Brain microvascular endothelial cell (primary cell): ENCODE measurements around the gene IDH1.

Source experiments
- DNase-seq: peaks from one replicate; pipeline ENCODE4 v3.0.0-alpha.2; 2020
- H3K27ac ChIP-seq: fragments of 250-450 bp; sonication (Bioruptor Pico); 2 replicates; pipeline ENCODE4 v1.5.1; 2020; ENCODE audit warnings: mild to moderate bottlenecking, moderate library complexity
- H3K27me3 ChIP-seq: fragments of 250-450 bp; sonication (Bioruptor Pico); replicated peaks from 2 replicates; pipeline ENCODE4 v1.5.1; 2020; ENCODE audit warnings: mild to moderate bottlenecking
- H3K36me3 ChIP-seq: fragments of 250-450 bp; sonication (Bioruptor Pico); replicated peaks from 2 replicates; pipeline ENCODE4 v1.5.1; 2020; ENCODE audit warnings: mild to moderate bottlenecking
- H3K4me3 ChIP-seq: 2 replicates; pipeline ENCODE4 v1.5.1; 2011; ENCODE audit warnings: low read depth, mild to moderate bottlenecking, control low read depth, low read length, moderate library complexity
- CTCF ChIP-seq: IDR thresholded peaks from 2 replicates; pipeline ENCODE4 v1.5.1; 2011; ENCODE audit warnings: low read depth, mild to moderate bottlenecking, moderate library complexity, low read length, control low read depth, inconsistent platforms; ENCODE audit errors: missing control alignments
- in situ Hi-C: cut with HindIII; loops from 2 replicates; pipeline ENCODE4 v1.10.0; 2017; ENCODE audit warnings: low sequenced_read_pairs, low pct_ligation_motif_present

The IDH1 gene

GRCh38 chr2:208195531-208195930 is 59.3 kb downstream of the IDH1 start:
- in situ Hi-C loops: no loop called here
- H3K36me3 ChIP-seq: no peaks in the 10 kb centered on the region
- TF ChIP-seq CTCF: no peak
- no peak for DNase-seq
- no peak overlapping the region for H3K4me3 ChIP-seq
- H3K27me3 ChIP-seq: no peaks in the 10 kb centered on the region
- H3K27ac ChIP-seq: no peak overlapping the region

GRCh38 chr2:208192611-208193236 is 62.1 kb downstream of the IDH1 start:
- no peak for TF ChIP-seq CTCF
- Histone ChIP-seq H3K27ac (no peak overlapping the region), H3K36me3 (no peaks in the 10 kb centered on the region), H3K4me3 (no peak overlapping the region), H3K27me3 (no peaks in the 10 kb centered on the region)
- DNase-seq: no peak
- in situ Hi-C loops: no loop called here

- Histone ChIP-seq H3K27me3 (no peaks in the 10 kb centered on the region), H3K36me3 (no peaks in the 10 kb centered on the region), H3K4me3 (no peak within 1 kb of the TSS), H3K27ac (no peak within 1 kb of the TSS)
- in situ Hi-C loops: no loop called here
- TF ChIP-seq CTCF: no peak
- no peak for DNase-seq
Measured at GRCh38 chr2:208189810-208190503, 64.9 kb downstream of the IDH1 start, which contains the start of gene C2orf80. TSS of gene C2orf80 (minus strand) at chr2:208190030. CDS start at chr2:208186986, 3,044 bp downstream.

GRCh38 chr2:208189069-208189809 is 65.6 kb downstream of the IDH1 start:
- no peak overlapping the region for H3K27ac ChIP-seq
- no peaks in the 10 kb centered on the region for H3K36me3 ChIP-seq
- no peak for TF ChIP-seq CTCF
- no peak for DNase-seq
- in situ Hi-C loops: no loop called here
- H3K4me3 ChIP-seq: no peak overlapping the region
- no peaks in the 10 kb centered on the region for H3K27me3 ChIP-seq

- H3K4me3 ChIP-seq: no peak overlapping the region
- no peaks in the 10 kb centered on the region for H3K36me3 ChIP-seq
- H3K27ac ChIP-seq: no peak overlapping the region
- no peak for DNase-seq
- H3K27me3 ChIP-seq: peaks cover 2% of the 10 kb centered on the region
- no peak for TF ChIP-seq CTCF
- in situ Hi-C loops: no loop called here
Measured at GRCh38 chr2:208186893-208187292, 68.0 kb downstream of the IDH1 start.
